ENCODE measurements around the gene PPP1R37.

PPP1R37 gene

GRCh38 chr19:45142726-45143110 lies 49.7 kb downstream of the PPP1R37 start:
- Histone ChIP-seq H3K4me1 (ENCODE audit: insufficient read depth, low read length, severe bottlenecking) (peaks cover 12% of the 10 kb centered on the region), H3F3A (ENCODE audit: insufficient read depth, low read length) (no peaks in the 10 kb centered on the region), H3K27ac (ENCODE audit: low read depth, low read length, poor library complexity, severe bottlenecking) (no peak overlapping the region), H3K9me2 (ENCODE audit: low read depth, low read length) (no peaks in the 10 kb centered on the region), H3K36me3 (ENCODE audit: insufficient read depth, low read length) (peaks cover 38% of the 10 kb centered on the region), H3K9ac (ENCODE audit: low read length) (no peak overlapping the region), H2AFZ (ENCODE audit: low read length) (no peak overlapping the region), H3K4me2 (ENCODE audit: low read length) (no peak overlapping the region), H3K27me3 (ENCODE audit: insufficient read depth, low read length) (no peaks in the 10 kb centered on the region), H3K79me2 (ENCODE audit: insufficient read depth, low read length) (no peaks in the 10 kb centered on the region), H3K9me3 (ENCODE audit: low read length) (no peaks in the 10 kb centered on the region), H4K20me1 (ENCODE audit: insufficient read depth, low read length) (no peaks in the 10 kb centered on the region), H3K4me3 (ENCODE audit: low read depth, low read length, poor library complexity, severe bottlenecking) (no peak overlapping the region)
- TF ChIP-seq EZH2 (IDR thresholded peaks at IDR 0.05; ENCODE audit: borderline replicate concordance, low read length), result no peak
- TF ChIP-seq, protein P1, sequence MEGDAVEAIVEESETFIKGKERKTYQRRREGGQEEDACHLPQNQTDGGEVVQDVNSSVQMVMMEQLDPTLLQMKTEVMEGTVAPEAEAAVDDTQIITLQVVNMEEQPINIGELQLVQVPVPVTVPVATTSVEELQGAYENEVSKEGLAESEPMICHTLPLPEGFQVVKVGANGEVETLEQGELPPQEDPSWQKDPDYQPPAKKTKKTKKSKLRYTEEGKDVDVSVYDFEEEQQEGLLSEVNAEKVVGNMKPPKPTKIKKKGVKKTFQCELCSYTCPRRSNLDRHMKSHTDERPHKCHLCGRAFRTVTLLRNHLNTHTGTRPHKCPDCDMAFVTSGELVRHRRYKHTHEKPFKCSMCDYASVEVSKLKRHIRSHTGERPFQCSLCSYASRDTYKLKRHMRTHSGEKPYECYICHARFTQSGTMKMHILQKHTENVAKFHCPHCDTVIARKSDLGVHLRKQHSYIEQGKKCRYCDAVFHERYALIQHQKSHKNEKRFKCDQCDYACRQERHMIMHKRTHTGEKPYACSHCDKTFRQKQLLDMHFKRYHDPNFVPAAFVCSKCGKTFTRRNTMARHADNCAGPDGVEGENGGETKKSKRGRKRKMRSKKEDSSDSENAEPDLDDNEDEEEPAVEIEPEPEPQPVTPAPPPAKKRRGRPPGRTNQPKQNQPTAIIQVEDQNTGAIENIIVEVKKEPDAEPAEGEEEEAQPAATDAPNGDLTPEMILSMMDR (IDR thresholded peaks at IDR 0.05; ENCODE audit: low read length), result no peak

DNA sequence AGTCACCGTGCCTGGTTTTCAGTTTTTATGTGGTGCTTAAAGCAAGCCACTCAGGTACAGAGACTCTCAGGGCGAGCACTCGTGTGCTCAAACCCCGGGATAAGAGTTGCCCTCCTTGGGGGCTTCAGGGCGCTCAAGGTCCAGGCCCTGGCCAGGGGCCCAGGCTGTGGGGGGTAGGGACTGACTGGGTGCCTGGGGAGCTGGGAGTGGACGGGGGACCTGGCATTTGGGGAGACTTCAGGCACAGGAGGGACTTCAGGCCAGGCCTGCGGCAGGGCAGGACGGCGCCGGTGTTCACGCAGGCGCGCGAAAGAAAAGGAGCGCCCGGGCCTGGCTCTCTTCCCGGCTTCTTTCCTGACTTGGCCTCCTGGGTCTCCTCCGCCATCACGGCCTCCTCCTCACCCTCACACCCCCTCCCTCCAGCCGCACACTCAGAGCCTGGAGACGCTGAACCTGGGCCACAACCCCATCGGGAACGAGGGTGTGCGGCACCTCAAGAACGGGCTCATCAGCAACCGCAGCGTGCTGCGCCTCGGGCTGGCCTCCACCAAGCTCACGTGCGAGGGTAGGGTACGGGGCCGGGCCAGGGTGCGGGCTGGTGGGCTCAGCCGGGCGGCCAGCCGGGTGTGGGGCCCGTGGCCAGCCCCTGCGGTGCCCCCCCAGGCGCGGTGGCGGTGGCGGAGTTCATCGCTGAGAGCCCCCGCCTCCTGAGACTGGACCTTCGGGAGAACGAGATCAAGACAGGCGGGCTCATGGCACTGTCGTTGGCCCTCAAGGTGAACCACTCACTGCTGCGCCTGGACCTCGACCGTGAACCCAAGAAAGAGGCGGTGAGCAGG lies 51.7 kb downstream of the PPP1R37 start:
- H3K9me3 ChIP-seq (ENCODE audit: low read length), result no peaks in the 10 kb centered on the region
- no peaks in the 10 kb centered on the region for H3K9me2 ChIP-seq (ENCODE audit: low read depth, low read length)
- H3K79me2 ChIP-seq (ENCODE audit: insufficient read depth, low read length), result no peaks in the 10 kb centered on the region
- peaks cover 38% of the 10 kb centered on the region for H3K36me3 ChIP-seq (ENCODE audit: insufficient read depth, low read length)
- no peak overlapping the region for H3K27ac ChIP-seq (ENCODE audit: low read depth, low read length, poor library complexity, severe bottlenecking)
- H3K9ac ChIP-seq (ENCODE audit: low read length), result no peak overlapping the region
- H2AFZ ChIP-seq (ENCODE audit: low read length), result no peak overlapping the region
- H3K4me1 ChIP-seq (ENCODE audit: insufficient read depth, low read length, severe bottlenecking), result no peaks in the 10 kb centered on the region
- H3K4me3 ChIP-seq (ENCODE audit: low read depth, low read length, poor library complexity, severe bottlenecking), result no peak overlapping the region
- no peaks in the 10 kb centered on the region for H3K27me3 ChIP-seq (ENCODE audit: insufficient read depth, low read length)
- H3F3A ChIP-seq (ENCODE audit: insufficient read depth, low read length), result no peaks in the 10 kb centered on the region
- TF ChIP-seq EZH2 (IDR thresholded peaks at IDR 0.05; ENCODE audit: borderline replicate concordance, low read length), result no peak
- TF ChIP-seq, protein P1 (IDR thresholded peaks at IDR 0.05; ENCODE audit: low read length), result no peak
- H3K4me2 ChIP-seq (ENCODE audit: low read length), result no peak overlapping the region
- no peaks in the 10 kb centered on the region for H4K20me1 ChIP-seq (ENCODE audit: insufficient read depth, low read length)

DNA sequence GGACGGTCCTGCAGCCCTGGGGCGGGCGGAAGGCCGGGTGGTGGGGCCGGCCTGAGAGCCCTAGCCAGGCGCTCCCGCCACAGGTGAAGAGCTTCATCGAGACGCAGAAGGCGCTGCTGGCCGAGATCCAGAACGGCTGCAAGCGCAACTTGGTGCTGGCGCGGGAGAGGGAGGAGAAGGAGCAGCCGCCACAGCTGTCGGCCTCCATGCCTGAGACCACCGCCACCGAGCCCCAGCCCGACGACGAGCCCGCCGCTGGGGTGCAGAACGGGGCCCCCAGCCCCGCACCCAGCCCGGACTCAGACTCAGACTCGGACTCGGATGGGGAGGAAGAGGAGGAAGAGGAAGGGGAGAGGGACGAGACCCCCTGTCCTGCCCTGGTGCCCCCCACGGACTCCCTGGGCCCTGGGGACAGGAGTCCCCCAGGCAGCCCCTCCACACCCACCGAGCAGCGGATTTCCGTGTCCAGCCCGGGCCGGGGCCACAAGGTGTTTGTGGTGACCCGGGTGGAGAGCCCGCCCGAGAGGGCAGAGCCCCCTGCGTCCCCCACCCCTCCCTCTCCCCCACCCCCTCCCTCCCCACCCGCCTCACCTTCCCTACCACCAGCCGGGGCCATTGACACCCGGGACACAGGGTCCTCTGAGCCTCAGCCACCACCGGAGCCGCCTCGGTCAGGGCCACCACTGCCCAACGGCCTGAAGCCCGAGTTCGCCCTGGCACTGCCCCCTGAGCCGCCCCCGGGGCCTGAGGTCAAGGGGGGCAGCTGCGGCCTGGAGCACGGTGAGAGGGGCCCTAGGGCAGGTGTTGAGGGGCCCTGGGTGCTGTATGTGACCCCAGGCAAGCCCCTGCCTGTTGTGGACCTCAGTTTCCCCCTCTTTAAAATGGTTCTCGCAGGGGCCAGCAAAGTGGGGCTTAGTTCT lies 52.6 kb downstream of the PPP1R37 start:
- Histone ChIP-seq H3K4me1 (ENCODE audit: insufficient read depth, low read length, severe bottlenecking) (no peaks in the 10 kb centered on the region), H3K4me3 (ENCODE audit: low read depth, low read length, poor library complexity, severe bottlenecking) (no peak overlapping the region), H3F3A (ENCODE audit: insufficient read depth, low read length) (no peaks in the 10 kb centered on the region), H4K20me1 (ENCODE audit: insufficient read depth, low read length) (no peaks in the 10 kb centered on the region), H3K9ac (ENCODE audit: low read length) (no peak overlapping the region), H3K9me3 (ENCODE audit: low read length) (no peaks in the 10 kb centered on the region), H3K36me3 (ENCODE audit: insufficient read depth, low read length) (peaks cover 38% of the 10 kb centered on the region), H3K4me2 (ENCODE audit: low read length) (no peak overlapping the region), H3K27me3 (ENCODE audit: insufficient read depth, low read length) (no peaks in the 10 kb centered on the region), H3K9me2 (ENCODE audit: low read depth, low read length) (no peaks in the 10 kb centered on the region), H3K79me2 (ENCODE audit: insufficient read depth, low read length) (no peaks in the 10 kb centered on the region), H3K27ac (ENCODE audit: low read depth, low read length, poor library complexity, severe bottlenecking) (no peak overlapping the region), H2AFZ (ENCODE audit: low read length) (no peak overlapping the region)
- no peak for TF ChIP-seq EZH2 (IDR thresholded peaks at IDR 0.05; ENCODE audit: borderline replicate concordance, low read length)
- TF ChIP-seq, protein P1 (IDR thresholded peaks at IDR 0.05; ENCODE audit: low read length), result no peak

Data from OCI-LY1 (cell line).